ACC112 (cell line): ENCODE measurements around the gene SIDT2.
A peak's percentile ranks its signal among the peaks of the same experiment; 100 is the strongest.

Experiments
- H2AFZ ChIP-seq: fragments of 200-600 bp; sonication (generic); one replicate; pipeline ENCODE4 v1.6.0; 2017; ENCODE audit warnings: antibody characterized with exemption, low read length; ENCODE audit not compliant: unreplicated experiment
- H3K27ac ChIP-seq: fragments of 200-600 bp; sonication (generic); 2 replicates; pipeline ENCODE4 v1.5.1; 2014; ENCODE audit warnings: low read depth, mild to moderate bottlenecking, antibody characterized with exemption, low read length, moderate library complexity
- H3K27me3 ChIP-seq: fragments of 200-600 bp; sonication (generic); 2 replicates; pipeline ENCODE4 v1.6.1; 2014; ENCODE audit warnings: mild to moderate bottlenecking, antibody characterized with exemption, low read length, moderate library complexity, mixed read lengths; ENCODE audit not compliant: insufficient read depth
- H3K36me3 ChIP-seq: fragments of 200-600 bp; sonication (generic); 2 replicates; pipeline ENCODE4 v1.6.1; 2016; ENCODE audit warnings: mild to moderate bottlenecking, antibody characterized with exemption, low read length, moderate library complexity, mixed read lengths; ENCODE audit not compliant: insufficient read depth
- H3K4me1 ChIP-seq: fragments of 200-600 bp; sonication (generic); one replicate; pipeline ENCODE4 v1.6.1; 2016; ENCODE audit warnings: low read length, mixed read lengths; ENCODE audit not compliant: insufficient read depth, unreplicated experiment, control insufficient read depth
- H3K4me3 ChIP-seq: fragments of 200-600 bp; sonication (generic); 2 replicates; pipeline ENCODE4 v1.5.1; 2014; ENCODE audit warnings: mild to moderate bottlenecking, low read depth, low read length
- H3K79me2 ChIP-seq: fragments of 200-600 bp; sonication (generic); one replicate; pipeline ENCODE4 v1.6.0; 2016; ENCODE audit warnings: low read length; ENCODE audit not compliant: control insufficient read depth, unreplicated experiment, insufficient read depth

The SIDT2 gene

GRCh38 chr11:117222991-117223740, 44.6 kb downstream of the SIDT2 start:
- H3K4me3 ChIP-seq, result no peak overlapping the region
- no peak overlapping the region for H2AFZ ChIP-seq
- H3K36me3 ChIP-seq, result peaks cover 25% of the 10 kb centered on the region
- peaks cover 40% of the 10 kb centered on the region for H3K4me1 ChIP-seq
- H3K79me2 ChIP-seq, result no peaks in the 10 kb centered on the region
- no peaks in the 10 kb centered on the region for H3K27me3 ChIP-seq
- peak overlapping the region; percentile 92 for H3K27ac ChIP-seq

- Histone ChIP-seq H3K27me3 (no peaks in the 10 kb centered on the region), H3K36me3 (peaks cover 20% of the 10 kb centered on the region), H3K79me2 (peaks cover 2% of the 10 kb centered on the region), H3K4me1 (peaks cover 32% of the 10 kb centered on the region), H2AFZ (no peak overlapping the region), H3K4me3 (no peak overlapping the region), H3K27ac (0 out of 2 replicates have a peak overlapping the region, but pooled peaks have one; percentile 92)
These were observed 45.5 kb downstream of the SIDT2 start for GRCh38 chr11:117223741-117224689.

DNA sequence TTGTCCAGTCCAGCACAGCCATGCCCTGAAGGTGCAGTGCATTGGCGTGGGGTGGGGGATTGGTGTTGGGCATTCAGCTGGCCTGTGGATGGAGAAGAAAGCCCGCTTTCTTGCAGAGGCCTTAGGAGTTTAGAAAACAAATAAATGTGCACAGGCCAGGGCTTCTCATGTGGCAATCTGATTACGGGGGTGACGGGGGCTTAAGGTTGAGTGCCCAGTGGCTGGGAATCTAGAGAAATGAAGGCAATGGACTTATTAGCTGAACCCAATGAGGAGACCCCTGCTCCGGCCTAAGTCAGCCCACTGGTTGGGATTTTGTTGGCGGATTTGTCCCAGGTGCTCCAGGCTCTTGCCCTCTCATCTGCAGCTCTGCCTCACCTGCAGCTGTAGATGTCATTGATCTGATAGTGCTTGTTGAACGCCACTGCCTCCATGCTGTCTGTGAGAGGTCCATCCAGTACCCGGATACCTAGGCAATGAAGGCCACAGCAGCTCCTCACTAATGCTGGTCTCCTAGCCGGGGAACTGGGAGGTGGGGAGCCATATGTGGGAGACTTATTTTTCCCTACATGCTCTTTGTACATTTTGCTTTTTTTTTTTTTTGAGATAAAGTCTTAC, 47.1 kb downstream of the SIDT2 start:
- Histone ChIP-seq H3K79me2 (peaks cover 19% of the 10 kb centered on the region), H3K27me3 (no peaks in the 10 kb centered on the region), H3K4me3 (no peak overlapping the region), H2AFZ (no peak overlapping the region), H3K27ac (no peak overlapping the region), H3K4me1 (peaks cover 27% of the 10 kb centered on the region), H3K36me3 (0 out of 2 replicates have a peak, but pooled peaks cover 14% of the 10 kb centered on the region)

DNA sequence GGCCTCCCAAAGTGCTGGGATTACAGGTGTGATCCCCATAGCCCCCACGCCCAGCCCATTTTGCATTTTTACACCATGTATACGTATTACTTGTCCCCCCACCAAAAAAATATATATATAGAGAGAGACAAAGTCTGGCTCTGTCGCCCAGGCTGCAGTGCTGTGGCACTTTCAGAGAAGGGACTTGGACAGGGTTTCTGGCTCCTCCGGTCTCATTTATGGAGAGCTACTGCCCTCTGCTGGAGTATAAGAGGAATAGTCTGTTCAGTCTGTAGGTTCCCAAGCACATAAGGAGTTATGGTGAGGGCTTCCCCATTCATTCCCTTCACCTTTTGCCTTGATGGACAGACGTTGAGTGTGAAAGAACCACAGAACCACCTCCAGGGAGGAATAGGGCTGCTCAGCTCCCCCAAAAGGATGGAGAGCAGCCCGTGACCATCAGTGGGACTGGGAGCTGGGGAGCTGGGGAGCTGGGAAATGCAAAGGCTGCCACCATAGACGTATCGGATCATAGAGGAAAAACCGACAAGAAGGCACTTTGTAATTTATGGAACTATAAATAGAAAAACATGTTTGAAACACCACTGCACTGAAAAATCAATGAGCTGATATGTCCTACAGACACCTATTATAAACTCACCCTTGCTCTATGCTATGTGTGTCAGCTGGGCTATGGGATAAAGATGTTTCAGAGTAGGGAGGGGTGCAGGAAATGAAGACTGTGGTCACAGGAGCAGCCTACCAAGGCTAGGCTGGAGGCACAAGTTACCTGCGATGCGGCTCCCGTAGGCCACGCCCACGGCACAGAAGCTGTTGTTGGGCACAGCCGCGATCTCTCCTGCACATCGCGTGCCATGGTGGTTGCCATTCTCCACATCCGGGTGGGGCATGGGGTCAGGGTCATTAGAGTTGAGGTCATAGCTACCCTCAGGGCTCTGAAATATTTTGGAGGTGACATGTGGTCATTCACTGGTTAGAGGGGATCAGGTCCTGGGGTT, 48.1 kb downstream of the SIDT2 start:
- H3K36me3 ChIP-seq, result 0 out of 2 replicates have a peak, but pooled peaks cover 14% of the 10 kb centered on the region

DNA sequence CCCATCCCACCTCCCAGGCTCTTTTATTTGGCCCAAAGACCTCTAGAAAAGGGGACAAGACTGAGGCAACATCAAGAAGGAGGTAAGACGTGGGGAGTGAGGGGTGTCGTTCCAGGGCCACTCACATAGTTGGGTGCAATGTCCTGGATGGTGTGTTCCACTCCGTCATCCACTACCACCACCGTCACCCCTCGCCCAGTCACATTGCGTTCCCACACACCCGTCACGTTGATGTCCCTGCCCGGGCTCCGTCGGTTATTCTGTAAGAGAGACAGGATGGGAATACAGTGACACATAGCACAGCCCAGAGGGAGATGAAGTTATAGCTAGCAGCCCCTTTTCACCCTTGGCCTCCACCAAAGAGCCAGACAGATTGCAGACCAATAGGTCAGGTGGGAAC, 49.5 kb downstream of the SIDT2 start:
- H3K4me3 ChIP-seq, result no peak overlapping the region
- 0 out of 2 replicates have a peak, but pooled peaks cover 11% of the 10 kb centered on the region for H3K36me3 ChIP-seq
- H3K4me1 ChIP-seq, result peaks cover 11% of the 10 kb centered on the region
- no peak overlapping the region for H2AFZ ChIP-seq
- no peaks in the 10 kb centered on the region for H3K27me3 ChIP-seq
- peaks cover 38% of the 10 kb centered on the region for H3K79me2 ChIP-seq
- H3K27ac ChIP-seq, result no peak overlapping the region

More for the DNA sequence above, 48.1 kb downstream of the SIDT2 start:
- Histone ChIP-seq H3K4me1 (peaks cover 20% of the 10 kb centered on the region), H3K27me3 (no peaks in the 10 kb centered on the region), H3K27ac (no peak overlapping the region), H2AFZ (no peak overlapping the region), H3K79me2 (peaks cover 29% of the 10 kb centered on the region), H3K4me3 (no peak overlapping the region)

GRCh38 chr11:117229411-117229810, 50.9 kb downstream of the SIDT2 start:
- H3K36me3 ChIP-seq, result no peaks in the 10 kb centered on the region
- no peak overlapping the region for H2AFZ ChIP-seq
- 0 out of 2 replicates have a peak overlapping the region, but pooled peaks have one; percentile 62 for H3K27ac ChIP-seq
- peaks cover 22% of the 10 kb centered on the region for H3K4me1 ChIP-seq
- peaks cover 49% of the 10 kb centered on the region for H3K79me2 ChIP-seq
- H3K27me3 ChIP-seq, result no peaks in the 10 kb centered on the region
- H3K4me3 ChIP-seq, result no peak overlapping the region

DNA sequence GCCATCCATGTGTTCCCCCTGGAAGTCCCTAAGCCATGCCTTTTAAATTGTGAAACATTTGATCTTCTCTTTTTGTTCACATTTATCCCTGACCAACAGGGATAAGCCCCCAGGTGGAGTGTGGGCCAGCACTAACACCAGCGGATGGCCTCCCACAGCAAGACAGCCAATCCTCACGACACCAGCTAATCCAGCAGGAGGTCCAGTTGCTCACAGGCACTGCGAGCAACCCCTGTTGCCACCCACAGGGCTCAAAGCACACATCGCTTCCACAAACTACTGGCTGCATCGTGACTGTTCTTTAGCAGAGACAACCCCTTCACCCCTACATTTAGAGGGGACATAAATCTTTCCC, 51.4 kb downstream of the SIDT2 start:
- peaks cover 22% of the 10 kb centered on the region for H3K4me1 ChIP-seq
- peak overlapping the region; percentile 62 for H3K27ac ChIP-seq
- H2AFZ ChIP-seq, result no peak overlapping the region
- H3K4me3 ChIP-seq, result peak overlapping the region; percentile 92; the same call in 1 of the 2 replicates
- H3K27me3 ChIP-seq, result no peaks in the 10 kb centered on the region
- no peaks in the 10 kb centered on the region for H3K36me3 ChIP-seq
- H3K79me2 ChIP-seq, result peaks cover 49% of the 10 kb centered on the region

- Histone ChIP-seq H3K36me3 (no peaks in the 10 kb centered on the region), H3K4me3 (peak overlapping the region; percentile 92), H2AFZ (no peak overlapping the region), H3K4me1 (peaks cover 22% of the 10 kb centered on the region), H3K79me2 (peaks cover 49% of the 10 kb centered on the region), H3K27ac (peak overlapping the region; percentile 62), H3K27me3 (no peaks in the 10 kb centered on the region)
These were observed 51.9 kb downstream of the SIDT2 start for GRCh38 chr11:117230286-117230961.

DNA sequence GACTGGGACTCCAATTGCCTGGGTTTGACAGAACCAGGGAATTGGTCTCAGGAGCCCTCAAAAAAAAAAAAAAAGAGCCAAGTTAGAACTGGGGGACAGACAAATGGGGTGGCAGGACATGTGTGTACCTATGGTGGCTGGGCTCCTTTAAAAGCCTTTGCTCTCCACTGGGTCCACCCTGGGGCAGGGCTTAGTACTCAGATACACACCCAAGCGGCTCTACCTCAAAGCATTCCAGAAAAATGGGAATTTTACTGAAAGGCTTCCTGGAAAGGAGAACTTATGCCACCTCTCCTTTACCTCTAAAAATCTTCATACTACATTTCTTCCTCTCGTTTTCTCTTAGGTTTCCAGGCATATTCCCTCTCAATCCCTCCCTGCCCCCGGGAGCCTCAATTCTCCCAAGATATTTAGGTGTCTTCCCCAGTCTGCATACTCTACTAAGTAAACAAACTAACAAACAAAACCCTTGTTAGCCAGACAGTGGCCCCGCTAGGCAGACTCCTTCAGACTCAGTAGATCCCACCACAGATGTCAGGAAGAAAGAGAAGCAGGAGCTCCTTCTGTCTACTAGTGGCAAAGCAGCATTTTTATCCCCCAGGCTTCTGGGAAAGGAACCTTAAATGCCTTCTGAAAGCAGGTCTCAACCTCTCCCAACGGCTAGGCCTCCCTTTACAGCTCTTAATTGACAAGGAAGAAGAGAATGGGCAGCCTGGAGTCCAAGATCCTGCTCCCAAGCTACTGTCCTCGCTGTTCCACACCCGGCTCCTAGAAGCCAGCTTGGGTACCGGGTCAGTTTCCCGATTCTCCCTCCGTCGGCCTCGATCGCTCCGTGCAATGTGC, 52.7 kb downstream of the SIDT2 start:
- Histone ChIP-seq H3K79me2 (peaks cover 49% of the 10 kb centered on the region), H3K4me3 (peak overlapping the region; percentile 92), H3K27ac (peak overlapping the region; percentile 62), H3K4me1 (peaks cover 22% of the 10 kb centered on the region), H3K36me3 (no peaks in the 10 kb centered on the region), H2AFZ (peak overlapping the region; percentile 86), H3K27me3 (no peaks in the 10 kb centered on the region)
